Caco-2 (cell line): ENCODE measurements around the gene METTL2B. TPM values are rescaled to one million over a fixed set of nuclear protein-coding genes. Genes with fewer than 3 reads are reported as not detected.

Source experiments
- BruUV-seq: library from RNA; stranded (reverse); fragments of 400-500 nt; replicated peaks from 2 replicates; lab custom pipeline; 2021; lab: Mats Ljungman, UMichigan
- CTCF ChIA-PET: fragments of 300-600 bp; sonication (Branson Sonifier 250); formaldehyde crosslinking; loops from one replicate; lab custom pipeline; 2022; ENCODE audit warnings: antibody characterized with exemption; lab: Charles Lee
- POLR2A ChIA-PET: fragments of 300-600 bp; sonication (Branson Sonifier 250); formaldehyde crosslinking; loops from one replicate; lab custom pipeline; 2022; ENCODE audit warnings: antibody characterized with exemption; lab: Charles Lee
- DNase-seq, 2 experiments: peaks; one replicate each; pipeline versions ENCODE4 v3.0.0 to v3.0.0-alpha.2; 2020 to 2022
- H3K27me3 ChIP-seq: replicated peaks from 2 replicates; pipeline ENCODE4 v1.6.0; 2011; ENCODE audit warnings: low read length; ENCODE audit not compliant: control insufficient read depth, insufficient read depth
- H3K36me3 ChIP-seq: 2 replicates; pipeline ENCODE4 v1.5.1; 2011; ENCODE audit warnings: low read length; ENCODE audit not compliant: control insufficient read depth, insufficient read depth
- H3K4me1 ChIP-seq: fragments of 250-450 bp; sonication (Bioruptor Pico); 2 replicates; pipeline ENCODE4 v1.5.1; 2020; ENCODE audit warnings: mild to moderate bottlenecking
- H3K4me3 ChIP-seq: 2 replicates; pipeline ENCODE4 v1.5.1; 2011; ENCODE audit warnings: low read depth, mild to moderate bottlenecking, control low read depth, low read length
- H3K9me3 ChIP-seq: fragments of 250-450 bp; sonication (Bioruptor Pico); 2 replicates; pipeline ENCODE4 v1.5.1; 2020; ENCODE audit warnings: mild to moderate bottlenecking, moderate library complexity
- H3K27ac Mint-ChIP-seq: one replicate; pipeline ENCODE4 v1.8.0; 2022; ENCODE audit warnings: mixed read lengths; ENCODE audit not compliant: unreplicated experiment
- H3K27me3 Mint-ChIP-seq: one replicate; pipeline ENCODE4 v1.8.0; 2022; ENCODE audit warnings: mixed read lengths; ENCODE audit not compliant: insufficient read depth, unreplicated experiment
- H3K36me3 Mint-ChIP-seq: one replicate; pipeline ENCODE4 v1.8.0; 2022; ENCODE audit warnings: mild to moderate bottlenecking, mixed read lengths; ENCODE audit not compliant: insufficient read depth, unreplicated experiment
- H3K4me1 Mint-ChIP-seq: one replicate; pipeline ENCODE4 v1.8.0; 2022; ENCODE audit warnings: low read depth, mixed read lengths; ENCODE audit not compliant: unreplicated experiment
- H3K4me3 Mint-ChIP-seq: one replicate; pipeline ENCODE4 v1.8.0; 2022; ENCODE audit warnings: mild to moderate bottlenecking, moderate library complexity, mixed read lengths; ENCODE audit not compliant: unreplicated experiment
- H3K9me3 Mint-ChIP-seq: one replicate; pipeline ENCODE4 v1.8.0; 2022; ENCODE audit warnings: mixed read lengths; ENCODE audit not compliant: unreplicated experiment
- CTCF ChIP-seq, 2 experiments: fragments of 200-600 bp in 1 of 2; IDR thresholded peaks; 1 replicate in 1 of 2; 2 replicates in 1 of 2; pipeline versions ENCODE4 v1.5.1 to v1.8.0; 2011 to 2022; ENCODE audit warnings: antibody characterized with exemption in 1 of 2, control low read depth in 1 of 2, inconsistent platforms in 1 of 2, low read depth in 1 of 2, low read length in 1 of 2, mild to moderate bottlenecking in 1 of 2, moderate library complexity in 1 of 2; ENCODE audit not compliant: insufficient read depth in 1 of 2, severe bottlenecking in 1 of 2, unreplicated experiment in 1 of 2
- intact Hi-C: fragments of 100-400 bp; cut with micrococcal nuclease; formaldehyde crosslinking; loops from one replicate; pipeline ENCODE4 v1.10.0; 2022; ENCODE audit not compliant: unreplicated experiment
- total RNA-seq: library from RNA; stranded (reverse); gene quantifications from 2 replicates; pipeline ENCODE4 v1.2.3, GENCODE V29; 2022

METTL2B gene
- total RNA-seq, 1 experiment from 2014 or later, result 39.0 TPM

- H3K4me3 ChIP-seq, result no peak overlapping the region
- CTCF ChIA-PET, result interaction anchor here (0.6 to 11.2 kb wide), 10 partner anchors 9 to 150 kb away, joined by 4 to 226 read pairs (median 8); partner anchors contain the start of genes HILPDA and METTL2B
Measured at GRCh38 chr7:128434413-128435326, 41.9 kb upstream of the METTL2B start.

GRCh38 chr7:128435327-128435686 is 41.2 kb upstream of the METTL2B start:
- ChIA-PET CTCF (interaction anchor here (0.6 to 2.4 kb wide), 10 partner anchors 8 to 150 kb away, joined by 3 to 62 read pairs (median 6); partner anchors contain the start of genes HILPDA and METTL2B), POLR2A (interaction anchor here (0.6 to 1.8 kb wide), 4 partner anchors 8 to 34 kb away, joined by 3 to 13 read pairs (median 5); partner anchors contain the start of gene HILPDA)
- peak; percentile 71 to 76 for DNase-seq
- Histone ChIP-seq H3K4me3 (no peak overlapping the region), H3K27me3 (no peaks in the 10 kb centered on the region), H3K4me1 (peaks cover 29% of the 10 kb centered on the region), H3K9me3 (no peaks in the 10 kb centered on the region), H3K36me3 (no peaks in the 10 kb centered on the region)
- no peaks in the 10 kb centered on the region for H3K9me3 Mint-ChIP-seq
- BruUV-seq, result no TSS peak
- intact Hi-C loops, result loop anchor here (1.0 kb wide), 2 partner anchors 9 to 18 kb away; no protein-coding TSS in a partner anchor
- H3K4me3 Mint-ChIP-seq, result peak overlapping the region; percentile 58
- H3K36me3 Mint-ChIP-seq, result no peaks in the 10 kb centered on the region
- peaks cover 23% of the 10 kb centered on the region for H3K4me1 Mint-ChIP-seq
- no peaks in the 10 kb centered on the region for H3K27me3 Mint-ChIP-seq
- H3K27ac Mint-ChIP-seq, result peak overlapping the region; percentile 81
- TF ChIP-seq CTCF (IDR thresholded peaks at IDR 0.05; ENCODE audit: insufficient read depth in 1 of 2, low read depth in 1 of 2, low read length in 1 of 2, severe bottlenecking in 1 of 2, unreplicated experiment in 1 of 2), result no peak

More at GRCh38 chr7:128434413-128435326, 41.9 kb upstream of the METTL2B start:
- no peaks in the 10 kb centered on the region for H3K27me3 ChIP-seq
- no peak for TF ChIP-seq CTCF (IDR thresholded peaks at IDR 0.05; ENCODE audit: insufficient read depth in 1 of 2, low read depth in 1 of 2, low read length in 1 of 2, severe bottlenecking in 1 of 2, unreplicated experiment in 1 of 2)
- H3K9me3 ChIP-seq, result no peaks in the 10 kb centered on the region
- Mint-ChIP-seq H3K9me3 (no peaks in the 10 kb centered on the region), H3K27me3 (no peaks in the 10 kb centered on the region), H3K36me3 (no peaks in the 10 kb centered on the region), H3K4me1 (peaks cover 23% of the 10 kb centered on the region), H3K4me3 (peak overlapping the region; percentile 58), H3K27ac (peak overlapping the region; percentile 81)
- POLR2A ChIA-PET, result interaction anchor here (0.5 to 1.8 kb wide), 3 partner anchors 18 to 33 kb away, joined by 3 to 13 read pairs (median 8); partner anchors contain the start of gene HILPDA
- peak in 1 of 2 experiments; percentile 32 for DNase-seq
- no TSS peak for BruUV-seq
- H3K36me3 ChIP-seq, result no peaks in the 10 kb centered on the region
- peaks cover 29% of the 10 kb centered on the region for H3K4me1 ChIP-seq
- intact Hi-C loops, result loop anchor here (1.0 kb wide), 2 partner anchors 10 to 19 kb away; no protein-coding TSS in a partner anchor
